Fibroblast of skin of right quadriceps (primary cell): ENCODE results near the gene ABCE1.

ENCODE experiments used
- DNase-seq: peaks from one replicate; pipeline ENCODE4 v3.0.0-alpha.2; 2013

Gene ABCE1

GRCh38 chr4:145097821-145098674, at the start of gene ABCE1, which contains the start of gene ANAPC10:
Gene ABCE1, plus strand, starts transcription at chr4:145098311. Its CDS starts 6,102 bp downstream, at chr4:145104413.
Gene ANAPC10, minus strand, starts transcription at chr4:145098196. Its CDS starts 2,097 bp downstream, at chr4:145096099.
- peak; percentile 98 for DNase-seq

GRCh38 chr4:145048817-145049216, 49.3 kb upstream of the ABCE1 start:
- peak; percentile 13 for DNase-seq

GRCh38 chr4:145049241-145049640, 48.9 kb upstream of the ABCE1 start:
- no peak for DNase-seq

GRCh38 chr4:145055533-145056257, 42.4 kb upstream of the ABCE1 start:
- no peak for DNase-seq

- no peak for DNase-seq
Measured at GRCh38 chr4:145056325-145057130, 41.6 kb upstream of the ABCE1 start.

- DNase-seq = no peak
Measured at GRCh38 chr4:145058256-145058655, 39.9 kb upstream of the ABCE1 start.

GRCh38 chr4:145061318-145061920, 36.7 kb upstream of the ABCE1 start:
- DNase-seq = peak; percentile 53

GRCh38 chr4:145066063-145066501, 32.0 kb upstream of the ABCE1 start:
- no peak for DNase-seq

GRCh38 chr4:145069361-145069760, 28.8 kb upstream of the ABCE1 start:
- peak; percentile 65 for DNase-seq

- DNase-seq = peak; percentile 3
Measured at GRCh38 chr4:145071560-145071959, 26.6 kb upstream of the ABCE1 start.

GRCh38 chr4:145075742-145076468, 22.2 kb upstream of the ABCE1 start:
- no peak for DNase-seq

GRCh38 chr4:145076469-145076855, 21.6 kb upstream of the ABCE1 start:
- no peak for DNase-seq

- DNase-seq = no peak
Measured at GRCh38 chr4:145081756-145082155, 16.4 kb upstream of the ABCE1 start.

GRCh38 chr4:145083891-145084605, 14.1 kb upstream of the ABCE1 start:
- no peak for DNase-seq

- DNase-seq = no peak
Measured at GRCh38 chr4:145090380-145090779, 7.7 kb upstream of the ABCE1 start.

- DNase-seq = no peak
Measured at GRCh38 chr4:145093638-145094037, 4.5 kb upstream of the ABCE1 start.

- DNase-seq = no peak
Measured at GRCh38 chr4:145097331-145097820, 735 bp upstream of the ABCE1 start.

GRCh38 chr4:145098675-145099037, 545 bp downstream of the ABCE1 start:
- DNase-seq = peak; percentile 60

GRCh38 chr4:145099653-145100052, 1.5 kb downstream of the ABCE1 start:
- peak; percentile 3 for DNase-seq

- DNase-seq = no peak
Measured at GRCh38 chr4:145101091-145101490, 3.0 kb downstream of the ABCE1 start.

GRCh38 chr4:145102619-145103018, 4.5 kb downstream of the ABCE1 start:
- DNase-seq = no peak
